HepG2 (cell line): ENCODE results near the gene RASD1. TPM values are rescaled to one million over a fixed set of nuclear protein-coding genes. Genes with fewer than 3 reads are reported as not detected.

ENCODE experiments used
- HOXA7 ChIP-seq: sonication (generic); formaldehyde crosslinking; IDR thresholded peaks from 2 replicates; pipeline ENCODE4 v1.8.1; 2022; ENCODE audit warnings: mild to moderate bottlenecking, missing genetic modification reagents, moderate library complexity
- JDP2 ChIP-seq: sonication (generic); formaldehyde crosslinking; IDR thresholded peaks from 2 replicates; pipeline ENCODE4 v1.8.1; 2022; ENCODE audit warnings: missing genetic modification reagents, borderline replicate concordance
- KDM3A ChIP-seq: IDR thresholded peaks from 2 replicates; pipeline ENCODE4 v1.6.1; 2018; ENCODE audit warnings: low read depth, missing compliant biosample characterization
- KDM6A ChIP-seq: IDR thresholded peaks from 2 replicates; pipeline ENCODE4 v1.6.1; 2016; ENCODE audit warnings: low read depth
- KMT2A ChIP-seq: sonication (generic); formaldehyde crosslinking; IDR thresholded peaks from 2 replicates; pipeline ENCODE4 v1.4.0; 2020; ENCODE audit warnings: missing genetic modification reagents
- MBD4 ChIP-seq: IDR thresholded peaks from 2 replicates; pipeline ENCODE4 v1.6.1; 2012; ENCODE audit warnings: low read length, inconsistent platforms, borderline replicate concordance
- MEF2D ChIP-seq: sonication (generic); formaldehyde crosslinking; IDR thresholded peaks from 2 replicates; pipeline ENCODE4 v1.5.1; 2020; ENCODE audit warnings: mild to moderate bottlenecking, missing genetic modification reagents
- MTF2 ChIP-seq: sonication (generic); formaldehyde crosslinking; IDR thresholded peaks from 2 replicates; pipeline ENCODE4 v1.5.0; 2020; ENCODE audit warnings: missing genetic modification reagents, borderline replicate concordance
- PAF1 ChIP-seq: IDR thresholded peaks from 2 replicates; pipeline ENCODE4 v1.6.1; 2016; ENCODE audit warnings: missing genetic modification reagents, missing compliant biosample characterization
- PRDM4 ChIP-seq: sonication (generic); formaldehyde crosslinking; IDR thresholded peaks from 2 replicates; pipeline ENCODE4 v1.9.0; 2021; ENCODE audit warnings: missing genetic modification reagents, borderline replicate concordance
- PRPF4 ChIP-seq: fragments of 200-400 bp; formaldehyde crosslinking; IDR thresholded peaks from 2 replicates; pipeline ENCODE4 v1.6.1; 2016; ENCODE audit warnings: low read length, low read depth; ENCODE audit not compliant: poor library complexity, severe bottlenecking
- SMAD1 ChIP-seq: sonication (generic); formaldehyde crosslinking; IDR thresholded peaks from 2 replicates; pipeline ENCODE4 v1.4.0; 2020; ENCODE audit warnings: missing genetic modification reagents, low read depth, mild to moderate bottlenecking, borderline replicate concordance
- STAG1 ChIP-seq: sonication (generic); formaldehyde crosslinking; IDR thresholded peaks from 2 replicates; pipeline ENCODE4 v1.4.0; 2020; ENCODE audit warnings: missing genetic modification reagents
- TP53 ChIP-seq: sonication (generic); formaldehyde crosslinking; conservative IDR thresholded peaks from 2 replicates; pipeline ENCODE4 v1.4.0; 2020; ENCODE audit warnings: missing genetic modification reagents
- ZNF326 ChIP-seq: sonication (generic); formaldehyde crosslinking; IDR thresholded peaks from 2 replicates; pipeline ENCODE4 v1.4.0; 2020; ENCODE audit warnings: missing genetic modification reagents, borderline replicate concordance
- ZNF530 ChIP-seq: sonication (generic); formaldehyde crosslinking; IDR thresholded peaks from 2 replicates; pipeline ENCODE4 v1.5.0; 2020; ENCODE audit warnings: low read depth, mild to moderate bottlenecking, missing genetic modification reagents
- ZNF556 ChIP-seq: sonication (generic); formaldehyde crosslinking; IDR thresholded peaks from 2 replicates; pipeline ENCODE4 v1.4.0; 2020; ENCODE audit warnings: mild to moderate bottlenecking, missing genetic modification reagents, borderline replicate concordance
- ZNF652 ChIP-seq: IDR thresholded peaks from 2 replicates; pipeline ENCODE4 v1.6.1; 2016; ENCODE audit warnings: low read depth, borderline replicate concordance
- ZNF7 ChIP-seq: IDR thresholded peaks from 2 replicates; pipeline ENCODE4 v1.6.1; 2016; ENCODE audit warnings: missing biosample characterization, missing genetic modification reagents
- ZNF891 ChIP-seq: sonication (generic); formaldehyde crosslinking; IDR thresholded peaks from 2 replicates; pipeline ENCODE4 v1.5.0; 2020; ENCODE audit warnings: mild to moderate bottlenecking, missing genetic modification reagents
- polyA plus RNA-seq, 8 experiments: library from polyadenylated mRNA; depleted of rRNA in 3 of 8; stranded (reverse) in 7 of 8; unstranded in 1 of 8; fragments of >200 nt; fragmentation: Illumina TruSeq in 4 of 8; extraction: Trizol in 4 of 8; gene quantifications; 2 replicates each; pipeline versions ENCODE4 v1.2.1 to v1.2.3, GENCODE V29; 2011 to 2016; ENCODE audit warnings: low read depth in 4 of 8, missing spikeins in 1 of 8, mixed read lengths in 1 of 8; ENCODE audit not compliant: insufficient read depth in 1 of 8
- total RNA-seq, 5 experiments: library from RNA; depleted of rRNA; stranded (reverse); fragments of >200 nt; fragmentation: Illumina TruSeq; extraction: Trizol; gene quantifications; 2 replicates each; pipeline ENCODE4 v1.2.3, GENCODE V29; 2016; ENCODE audit warnings: low read depth in 1 of 5
- TF ChIP-seq, protein P1 (sequence below): sonication (generic); formaldehyde crosslinking; IDR thresholded peaks from 2 replicates; pipeline ENCODE4 v1.8.1; 2023; ENCODE audit warnings: mild to moderate bottlenecking, missing genetic modification reagents
- TF ChIP-seq, protein P2 (sequence below): sonication (generic); formaldehyde crosslinking; IDR thresholded peaks from 2 replicates; pipeline ENCODE4 v1.8.0; 2022; ENCODE audit warnings: missing genetic modification reagents, low read depth, mild to moderate bottlenecking, borderline replicate concordance
- TF ChIP-seq, protein P3 (sequence below): sonication (generic); formaldehyde crosslinking; IDR thresholded peaks from 2 replicates; pipeline ENCODE4 v1.5.0; 2020; ENCODE audit warnings: mild to moderate bottlenecking, missing genetic modification reagents, borderline replicate concordance

The RASD1 gene
- total and polyA plus RNA-seq, 2 of the 13 experiments (the other 11 are each of a cell fraction or from before 2014, with no cell fraction given) = 1.6 to 4.2 TPM

DNA sequence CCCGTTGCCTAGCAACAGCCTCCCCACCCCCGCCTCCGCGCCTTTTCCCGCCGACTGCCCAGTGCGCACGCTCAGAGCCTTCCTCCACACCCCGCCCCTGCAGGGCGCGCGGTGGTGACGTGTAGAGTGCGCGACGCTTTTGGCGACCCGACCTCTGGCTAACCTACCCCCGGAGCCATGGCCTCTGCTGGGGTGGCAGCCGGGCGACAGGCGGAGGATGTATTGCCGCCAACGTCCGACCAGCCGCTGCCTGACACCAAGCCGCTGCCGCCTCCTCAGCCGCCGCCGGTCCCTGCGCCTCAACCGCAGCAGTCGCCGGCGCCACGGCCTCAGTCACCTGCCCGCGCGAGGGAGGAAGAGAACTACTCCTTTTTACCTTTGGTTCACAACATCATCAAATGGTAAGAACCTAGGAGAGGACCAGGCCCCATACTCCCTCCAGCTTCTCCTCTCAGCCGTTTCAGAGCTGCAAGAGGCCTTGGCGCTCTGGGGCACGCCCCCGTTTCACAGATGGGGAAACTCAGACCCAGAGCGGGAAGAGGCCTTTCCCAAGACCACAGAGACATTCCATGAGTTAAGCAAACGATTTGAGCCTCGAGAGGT, 19.2 kb downstream of the RASD1 start, which contains the start of gene MED9 (continued):
- TF ChIP-seq, protein P1, sequence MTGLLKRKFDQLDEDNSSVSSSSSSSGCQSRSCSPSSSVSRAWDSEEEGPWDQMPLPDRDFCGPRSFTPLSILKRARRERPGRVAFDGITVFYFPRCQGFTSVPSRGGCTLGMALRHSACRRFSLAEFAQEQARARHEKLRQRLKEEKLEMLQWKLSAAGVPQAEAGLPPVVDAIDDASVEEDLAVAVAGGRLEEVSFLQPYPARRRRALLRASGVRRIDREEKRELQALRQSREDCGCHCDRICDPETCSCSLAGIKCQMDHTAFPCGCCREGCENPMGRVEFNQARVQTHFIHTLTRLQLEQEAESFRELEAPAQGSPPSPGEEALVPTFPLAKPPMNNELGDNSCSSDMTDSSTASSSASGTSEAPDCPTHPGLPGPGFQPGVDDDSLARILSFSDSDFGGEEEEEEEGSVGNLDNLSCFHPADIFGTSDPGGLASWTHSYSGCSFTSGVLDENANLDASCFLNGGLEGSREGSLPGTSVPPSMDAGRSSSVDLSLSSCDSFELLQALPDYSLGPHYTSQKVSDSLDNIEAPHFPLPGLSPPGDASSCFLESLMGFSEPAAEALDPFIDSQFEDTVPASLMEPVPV (CRISPR knock-in tag) = peak; percentile 81; the same call in 1 of the 2 replicates
- TF ChIP-seq ZNF7 (CRISPR knock-in tag) = no peak
- TF ChIP-seq STAG1 (CRISPR knock-in tag) = 0 out of 2 replicates have a peak, but pooled peaks have one; percentile 10
- no peak for TF ChIP-seq ZNF530 (CRISPR knock-in tag)
- no peak for TF ChIP-seq MBD4
- no peak for TF ChIP-seq HOXA7 (CRISPR knock-in tag)
- TF ChIP-seq, protein P2, sequence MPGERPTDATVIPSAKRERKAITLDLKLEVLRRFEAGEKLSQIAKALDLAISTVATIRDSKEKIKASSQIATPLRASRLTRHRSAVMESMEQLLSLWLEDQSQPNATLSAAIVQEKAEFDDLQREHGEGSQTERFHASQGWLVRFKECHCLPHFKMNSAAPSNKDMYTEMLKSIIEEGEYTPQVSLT (CRISPR knock-in tag) = no peak
- TF ChIP-seq MTF2 = no peak
- no peak for TF ChIP-seq PRPF4
- TF ChIP-seq MEF2D (CRISPR knock-in tag) = 0 out of 2 replicates have a peak, but pooled peaks have one; percentile 45
- TF ChIP-seq, protein P3, sequence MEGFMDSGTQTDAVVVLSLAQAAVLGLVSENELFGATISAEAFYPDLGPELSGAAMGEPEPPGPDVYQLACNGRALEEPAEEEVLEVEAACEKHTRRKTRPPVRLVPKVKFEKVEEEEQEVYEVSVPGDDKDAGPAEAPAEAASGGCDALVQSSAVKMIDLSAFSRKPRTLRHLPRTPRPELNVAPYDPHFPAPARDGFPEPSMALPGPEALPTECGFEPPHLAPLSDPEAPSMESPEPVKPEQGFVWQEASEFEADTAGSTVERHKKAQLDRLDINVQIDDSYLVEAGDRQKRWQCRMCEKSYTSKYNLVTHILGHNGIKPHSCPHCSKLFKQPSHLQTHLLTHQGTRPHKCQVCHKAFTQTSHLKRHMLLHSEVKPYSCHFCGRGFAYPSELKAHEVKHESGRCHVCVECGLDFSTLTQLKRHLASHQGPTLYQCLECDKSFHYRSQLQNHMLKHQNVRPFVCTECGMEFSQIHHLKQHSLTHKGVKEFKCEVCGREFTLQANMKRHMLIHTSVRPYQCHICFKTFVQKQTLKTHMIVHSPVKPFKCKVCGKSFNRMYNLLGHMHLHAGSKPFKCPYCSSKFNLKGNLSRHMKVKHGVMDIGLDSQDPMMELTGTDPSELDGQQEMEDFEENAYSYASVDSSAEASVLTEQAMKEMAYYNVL (CRISPR knock-in tag) = no peak
- TF ChIP-seq ZNF652 (CRISPR knock-in tag) = no peak
- TF ChIP-seq KMT2A = peak; percentile 89
- TF ChIP-seq SMAD1 (CRISPR knock-in tag) = peak; percentile 82; the same call in 1 of the 2 replicates
- peak; percentile 52; the same call in 1 of the 2 replicates for TF ChIP-seq KDM3A
- 0 out of 2 replicates have a peak, but pooled peaks have one; percentile 50 for TF ChIP-seq TP53
- TF ChIP-seq PAF1 = no peak
- TF ChIP-seq PRDM4 (CRISPR knock-in tag) = no peak
- peak; percentile 90 for TF ChIP-seq ZNF891 (CRISPR knock-in tag)
- no peak for TF ChIP-seq ZNF326 (CRISPR knock-in tag)
- no peak for TF ChIP-seq KDM6A (CRISPR knock-in tag)
- peak; percentile 60; the same call in 1 of the 2 replicates for TF ChIP-seq ZNF556 (CRISPR knock-in tag)
- TF ChIP-seq JDP2 (CRISPR knock-in tag) = no peak
